ENCODE data around the gene GTF3C5. TPM values are rescaled to one million over a fixed set of nuclear protein-coding genes. Genes with fewer than 3 reads are reported as not detected.

GTF3C5 gene
- polyA plus RNA-seq, 1 donor from 2014 or later: 103 TPM

- no peak overlapping the region for H3K4me3 ChIP-seq (ENCODE audit: low read length)
- TF ChIP-seq EZH2 (IDR thresholded peaks at IDR 0.05; ENCODE audit: borderline replicate concordance, insufficient read depth, low read length, poor library complexity, severe bottlenecking) (no peak), REST (IDR thresholded peaks at IDR 0.05; ENCODE audit: borderline replicate concordance) (no peak), RAD21 (conservative IDR thresholded peaks at IDR 0.05) (no peak), TAF1 (IDR thresholded peaks at IDR 0.05; ENCODE audit: low read depth) (no peak), MXI1 (conservative IDR thresholded peaks at IDR 0.05; ENCODE audit: poor library complexity, severe bottlenecking) (no peak), POLR2AphosphoS5 (IDR thresholded peaks at IDR 0.05) (no peak), CTCF (IDR thresholded peaks at IDR 0.05; ENCODE audit: poor library complexity, severe bottlenecking) (no peak), SMC3 (conservative IDR thresholded peaks at IDR 0.05; ENCODE audit: poor library complexity) (no peak), EP300 (conservative IDR thresholded peaks at IDR 0.05; ENCODE audit: poor library complexity, severe bottlenecking) (no peak)
- no peaks in the 10 kb centered on the region for H3K79me2 ChIP-seq (replicated peaks; ENCODE audit: insufficient read depth, low read length)
- H3K9me3 ChIP-seq (ENCODE audit: low read length): no peaks in the 10 kb centered on the region
- H3K9ac ChIP-seq (ENCODE audit: low read length): no peak overlapping the region
- H3K27me3 ChIP-seq (ENCODE audit: insufficient read depth, low read depth, low read length): no peaks in the 10 kb centered on the region
- H3K27ac ChIP-seq (ENCODE audit: low read length): no peak overlapping the region
- no peaks in the 10 kb centered on the region for H3F3A ChIP-seq (ENCODE audit: insufficient read depth, low read length, poor library complexity, severe bottlenecking)
- H3K9me2 ChIP-seq (ENCODE audit: insufficient read depth, low read length): no peaks in the 10 kb centered on the region
- H3K36me3 ChIP-seq (ENCODE audit: insufficient read depth, low read length): no peaks in the 10 kb centered on the region
- H3K4me2 ChIP-seq (ENCODE audit: low read length): no peak overlapping the region
- no peak overlapping the region for H2AFZ ChIP-seq (ENCODE audit: low read depth, low read length)
- no peaks in the 10 kb centered on the region for H4K20me1 ChIP-seq (ENCODE audit: insufficient read depth)
Observed at GRCh38 chr9:133063500-133064231, 32.9 kb downstream of the GTF3C5 start.

- no peak overlapping the region for H3K4me3 ChIP-seq (ENCODE audit: low read length)
- no peaks in the 10 kb centered on the region for H3F3A ChIP-seq (ENCODE audit: insufficient read depth, low read length, poor library complexity, severe bottlenecking)
- no peak overlapping the region for H3K9ac ChIP-seq (ENCODE audit: low read length)
- no peaks in the 10 kb centered on the region for H3K9me2 ChIP-seq (ENCODE audit: insufficient read depth, low read length)
- TF ChIP-seq CTCF (IDR thresholded peaks at IDR 0.05; ENCODE audit: poor library complexity, severe bottlenecking): no peak
- H3K4me2 ChIP-seq (ENCODE audit: low read length): no peak overlapping the region
- H2AFZ ChIP-seq (ENCODE audit: low read depth, low read length): no peak overlapping the region
- no peaks in the 10 kb centered on the region for H3K9me3 ChIP-seq (ENCODE audit: low read length)
- H4K20me1 ChIP-seq (ENCODE audit: insufficient read depth): no peaks in the 10 kb centered on the region
- H3K36me3 ChIP-seq (ENCODE audit: insufficient read depth, low read length): no peaks in the 10 kb centered on the region
- no peaks in the 10 kb centered on the region for H3K79me2 ChIP-seq (replicated peaks; ENCODE audit: insufficient read depth, low read length)
- H3K27me3 ChIP-seq (ENCODE audit: insufficient read depth, low read depth, low read length): no peaks in the 10 kb centered on the region
- H3K27ac ChIP-seq (ENCODE audit: low read length): no peak overlapping the region
Observed at GRCh38 chr9:133064241-133065069, 33.7 kb downstream of the GTF3C5 start.

Measured in neural cell (in vitro differentiated cells).